Measurements from ENCODE around the gene TAF7L. TPM values are rescaled to one million over a fixed set of nuclear protein-coding genes. Genes with fewer than 3 reads are reported as not detected.

The TAF7L gene
- total and polyA plus RNA-seq, 2 donors (not counting 1 experiment from before 2014, with no cell fraction given): 0.10 TPM; not detected in 1

DNA sequence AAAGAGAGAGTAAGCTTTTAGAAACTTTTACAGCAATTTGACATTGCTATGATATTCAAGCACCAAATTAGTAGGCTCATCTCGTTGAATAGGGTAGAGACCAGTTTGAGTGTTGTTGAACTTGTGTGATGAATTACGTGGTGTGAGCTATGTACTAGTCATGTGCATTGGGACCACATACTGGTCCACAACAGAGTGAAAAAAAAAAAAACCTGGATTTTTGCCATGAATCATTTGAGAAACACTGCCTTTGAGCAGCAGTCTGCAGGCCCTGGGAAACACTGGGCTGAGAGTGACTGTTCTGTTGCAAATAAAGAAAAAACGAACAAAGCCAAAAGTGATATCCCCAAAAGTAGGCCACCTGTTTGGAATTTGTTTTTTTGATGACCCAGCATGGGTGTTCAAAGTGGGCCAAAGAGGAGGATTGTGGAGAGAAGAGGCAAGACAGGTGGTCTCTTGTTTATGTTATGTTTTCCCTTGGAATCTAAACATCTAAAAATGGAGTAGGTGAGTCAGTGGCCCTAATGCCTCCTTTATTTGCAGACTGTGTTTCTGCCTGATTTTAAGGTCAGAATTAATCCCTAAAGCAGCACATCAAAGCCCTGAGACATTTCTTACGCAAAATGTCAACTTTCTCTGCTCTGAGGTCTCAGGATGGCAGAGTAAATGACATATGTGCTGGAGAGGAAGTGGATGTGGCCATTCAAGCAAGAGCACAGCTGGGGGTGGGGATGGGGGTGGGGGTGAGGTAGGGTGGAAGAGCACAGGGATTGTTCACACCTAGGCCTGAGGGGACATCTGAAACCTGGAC lies 33.5 kb downstream of the TAF7L start:
- H2AFZ ChIP-seq (ENCODE audit: insufficient read depth, low read depth, low read length, poor library complexity, severe bottlenecking): no peak overlapping the region
- H4K20me1 ChIP-seq (ENCODE audit: control insufficient read depth, insufficient read depth, low read length, poor library complexity, severe bottlenecking): no peaks in the 10 kb centered on the region
- H3K79me2 ChIP-seq (ENCODE audit: control insufficient read depth, insufficient read depth, low read length): no peaks in the 10 kb centered on the region
- H3K9ac ChIP-seq (ENCODE audit: low read length): no peak overlapping the region
- Mint-ChIP-seq H3K9me3 (ENCODE audit: insufficient read depth) (no peaks in the 10 kb centered on the region), H3K27ac (no peak overlapping the region), H3K4me1 (peaks cover 2% of the 10 kb centered on the region), H3K4me3 (no peak overlapping the region), H3K27me3 (no peaks in the 10 kb centered on the region)
- ATAC-seq (ENCODE audit: low read depth) (no peak), DNase-seq (no peak)
- WGBS (ENCODE audit: insufficient coverage): no CpG with 5 or more reads among the region's 4 CpGs
- intact Hi-C loops (cut with micrococcal nuclease): no loop called here
- no peaks in the 10 kb centered on the region for H3K36me3 ChIP-seq (replicated peaks in 1 of 2; ENCODE audit: control extremely low read depth in 1 of 2, control insufficient read depth in 1 of 2, extremely low read depth in 1 of 2, insufficient read depth in 2 of 2, low read length in 1 of 2)
- H3K27me3 ChIP-seq (replicated peaks in 1 of 4; ENCODE audit: control extremely low read depth in 1 of 4, control insufficient read depth in 3 of 4, insufficient read depth in 4 of 4, low read length in 3 of 4): no peaks in the 10 kb centered on the region
- TF ChIP-seq EZH2 (IDR thresholded peaks at IDR 0.05; ENCODE audit: borderline replicate concordance, insufficient read depth, low read depth, low read length, poor library complexity, severe bottlenecking) (no peak), CTCF (IDR thresholded peaks at IDR 0.05) (no peak)
- ChIA-PET CTCF (no interaction called here), POLR2A (no interaction called here)
- no peaks in the 10 kb centered on the region for H3K9me3 ChIP-seq (ENCODE audit: control extremely low read depth in 1 of 3, control insufficient read depth in 2 of 3, insufficient read depth in 1 of 3, low read length in 2 of 3)
- H3K4me1 ChIP-seq (ENCODE audit: control insufficient read depth in 2 of 2, insufficient read depth in 2 of 2, low read length in 2 of 2): no peaks in the 10 kb centered on the region
- H3K4me2 ChIP-seq (replicated peaks; ENCODE audit: low read depth, low read length, poor library complexity, severe bottlenecking): no peak overlapping the region
- H3K27ac ChIP-seq (ENCODE audit: low read length in 2 of 2): no peak overlapping the region
- H3K4me3 ChIP-seq (ENCODE audit: control extremely low read depth in 1 of 5, extremely low read depth in 1 of 5, insufficient read depth in 1 of 5, low read depth in 2 of 5, low read length in 4 of 5): no peak overlapping the region

DNA sequence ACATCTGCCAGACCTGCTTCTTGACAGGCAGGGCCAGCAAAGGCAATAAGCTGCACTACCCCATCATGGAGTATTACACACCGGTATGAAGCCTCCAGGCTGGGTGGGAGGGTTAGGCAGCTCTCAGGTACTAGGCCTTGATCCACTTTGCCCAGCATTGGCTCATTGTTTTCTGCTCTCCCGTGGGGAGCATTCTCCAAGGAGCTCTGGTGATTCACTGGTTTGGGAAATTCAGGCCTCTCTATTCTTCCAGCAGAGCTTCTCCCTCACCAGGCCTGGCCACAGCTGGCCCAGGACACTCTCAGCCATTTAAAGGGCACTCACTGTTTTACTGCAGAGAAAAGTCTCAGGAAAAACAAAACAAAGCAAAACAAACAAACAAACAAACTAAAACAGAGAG lies 38.5 kb downstream of the TAF7L start:
- ChIA-PET POLR2A (no interaction called here), CTCF (interaction anchor here (1.0 kb wide), 1 partner anchor 8 kb away, joined by 3 read pairs; no protein-coding TSS in a partner anchor)
- Histone ChIP-seq H3K36me3 (replicated peaks in 1 of 2; ENCODE audit: control extremely low read depth in 1 of 2, control insufficient read depth in 1 of 2, extremely low read depth in 1 of 2, insufficient read depth in 2 of 2, low read length in 1 of 2) (no peaks in the 10 kb centered on the region), H3K4me3 (ENCODE audit: control extremely low read depth in 1 of 5, extremely low read depth in 1 of 5, insufficient read depth in 1 of 5, low read depth in 2 of 5, low read length in 4 of 5) (no peak overlapping the region), H3K4me1 (ENCODE audit: control insufficient read depth in 2 of 2, insufficient read depth in 2 of 2, low read length in 2 of 2) (no peaks in the 10 kb centered on the region), H2AFZ (ENCODE audit: insufficient read depth, low read depth, low read length, poor library complexity, severe bottlenecking) (no peak overlapping the region), H3K9me3 (ENCODE audit: control extremely low read depth in 1 of 3, control insufficient read depth in 2 of 3, insufficient read depth in 1 of 3, low read length in 2 of 3) (no peaks in the 10 kb centered on the region), H4K20me1 (ENCODE audit: control insufficient read depth, insufficient read depth, low read length, poor library complexity, severe bottlenecking) (no peaks in the 10 kb centered on the region), H3K27me3 (replicated peaks in 1 of 4; ENCODE audit: control extremely low read depth in 1 of 4, control insufficient read depth in 3 of 4, insufficient read depth in 4 of 4, low read length in 3 of 4) (no peaks in the 10 kb centered on the region), H3K79me2 (ENCODE audit: control insufficient read depth, insufficient read depth, low read length) (no peaks in the 10 kb centered on the region), H3K9ac (ENCODE audit: low read length) (no peak overlapping the region), H3K27ac (ENCODE audit: low read length in 2 of 2) (no peak overlapping the region), H3K4me2 (replicated peaks; ENCODE audit: low read depth, low read length, poor library complexity, severe bottlenecking) (no peak overlapping the region)
- H3K27me3 Mint-ChIP-seq: no peaks in the 10 kb centered on the region
- no peak overlapping the region for H3K27ac Mint-ChIP-seq
- H3K4me1 Mint-ChIP-seq: peaks cover 1% of the 10 kb centered on the region
- ATAC-seq (ENCODE audit: low read depth) (no peak), DNase-seq (no peak)
- no peaks in the 10 kb centered on the region for H3K9me3 Mint-ChIP-seq (ENCODE audit: insufficient read depth)
- no CpG with 5 or more reads among the region's 2 CpGs for WGBS (ENCODE audit: insufficient coverage)
- H3K4me3 Mint-ChIP-seq: no peak overlapping the region
- no peak for TF ChIP-seq CTCF (IDR thresholded peaks at IDR 0.05)
- no peak for TF ChIP-seq EZH2 (IDR thresholded peaks at IDR 0.05; ENCODE audit: borderline replicate concordance, insufficient read depth, low read depth, low read length, poor library complexity, severe bottlenecking)
- intact Hi-C loops (cut with micrococcal nuclease): no loop called here
